ENCODE data around the gene BCL11A.

DNA sequence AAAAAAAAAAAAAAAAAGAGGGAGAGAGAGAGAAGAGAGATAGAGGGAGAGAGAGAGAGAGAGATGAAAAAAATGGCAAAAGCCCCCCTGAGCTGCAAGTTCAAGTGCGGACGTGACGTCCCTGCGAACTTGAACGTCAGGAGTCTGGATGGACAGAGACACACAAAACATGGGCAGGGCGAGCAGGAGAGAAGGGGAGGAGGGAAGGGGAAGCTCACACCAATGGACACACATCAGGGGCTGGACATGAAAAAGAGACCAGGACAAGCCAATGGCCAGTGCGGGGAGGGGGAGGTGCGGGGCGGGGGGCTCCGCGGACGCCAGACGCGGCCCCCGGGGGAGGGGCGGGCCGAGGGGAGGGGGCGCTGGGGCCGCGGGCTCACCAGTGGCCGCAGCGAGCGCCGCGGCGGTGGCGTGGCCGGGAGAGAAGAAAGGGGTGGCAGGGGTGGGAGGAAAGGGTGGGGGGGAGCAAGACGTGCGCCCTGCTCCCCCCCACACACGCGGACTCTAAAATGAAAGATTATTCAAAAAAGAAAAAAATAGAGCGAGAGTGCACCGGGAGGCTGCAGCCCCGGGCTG lies at the start of gene BCL11A:
- no peak for TF ChIP-seq ZNF274 (IDR thresholded peaks at IDR 0.05; ENCODE audit: low read depth, low read length)
- no peak for TF ChIP-seq YY1 (IDR thresholded peaks at IDR 0.05; ENCODE audit: insufficient read depth, insufficient read length)
